ENCODE data around the gene ALDH4A1.
A peak's percentile ranks its signal among the peaks of the same experiment; 100 is the strongest.
"Not testable (repeated sequence)": the region's sequence is repeated elsewhere in the genome, so short reads cannot be mapped to it uniquely, and the experiment has no call there.

Gene ALDH4A1

DNA sequence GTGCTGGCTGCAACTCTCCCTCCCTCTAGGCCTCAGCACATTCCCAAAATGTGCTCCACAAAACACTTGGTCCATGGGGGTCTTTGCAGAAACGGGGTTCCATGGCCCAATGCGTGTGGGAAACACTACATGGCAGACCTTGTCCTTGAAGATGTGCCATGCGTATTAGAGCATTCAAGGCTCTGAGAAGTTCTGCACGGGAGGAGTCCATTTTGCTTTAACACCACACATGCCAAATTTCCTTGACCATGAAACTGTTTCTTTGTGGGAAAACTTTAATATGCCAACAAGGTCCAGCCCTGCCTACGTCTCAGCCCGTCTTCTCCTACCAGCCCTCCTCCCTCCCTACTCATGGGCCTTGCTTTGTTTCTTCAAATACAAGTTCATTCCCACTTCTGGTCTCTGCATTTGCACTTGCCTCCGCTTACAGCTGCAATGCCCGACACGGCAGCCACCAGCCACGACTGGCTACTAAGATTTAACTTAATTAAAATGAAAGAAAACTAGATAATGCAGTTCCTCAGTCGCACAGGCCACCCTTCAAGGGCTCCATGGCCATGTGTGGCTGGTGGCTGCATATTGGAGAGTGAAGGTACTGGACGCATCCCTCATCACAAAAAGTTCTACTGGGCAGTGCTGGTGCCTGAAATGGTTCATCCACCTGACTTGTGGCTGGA, 23.7 kb downstream of the ALDH4A1 start:
- DNase-seq (ENCODE audit: low spot score), result no peak

DNA sequence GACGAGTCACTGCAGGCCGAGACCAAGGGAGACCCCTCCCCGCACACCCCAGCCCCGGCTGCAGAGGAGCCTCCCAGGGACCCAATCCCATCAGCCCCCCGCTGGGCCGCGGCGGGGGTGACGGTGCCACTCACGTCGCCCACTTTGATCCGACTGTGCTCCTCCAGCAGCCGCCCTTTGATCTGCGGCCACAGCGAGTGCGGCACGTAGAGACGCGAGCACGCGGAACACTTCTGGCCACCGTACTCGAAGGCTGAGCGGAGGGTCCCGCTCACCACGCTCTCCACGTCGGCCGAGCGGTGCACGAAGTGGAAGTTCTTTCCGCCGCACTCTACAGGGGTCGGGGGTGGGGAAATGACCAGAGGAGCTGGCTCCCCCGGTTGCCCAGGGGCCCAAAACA, 25.1 kb downstream of the ALDH4A1 start:
- no peak for DNase-seq (ENCODE audit: low spot score)

DNA sequence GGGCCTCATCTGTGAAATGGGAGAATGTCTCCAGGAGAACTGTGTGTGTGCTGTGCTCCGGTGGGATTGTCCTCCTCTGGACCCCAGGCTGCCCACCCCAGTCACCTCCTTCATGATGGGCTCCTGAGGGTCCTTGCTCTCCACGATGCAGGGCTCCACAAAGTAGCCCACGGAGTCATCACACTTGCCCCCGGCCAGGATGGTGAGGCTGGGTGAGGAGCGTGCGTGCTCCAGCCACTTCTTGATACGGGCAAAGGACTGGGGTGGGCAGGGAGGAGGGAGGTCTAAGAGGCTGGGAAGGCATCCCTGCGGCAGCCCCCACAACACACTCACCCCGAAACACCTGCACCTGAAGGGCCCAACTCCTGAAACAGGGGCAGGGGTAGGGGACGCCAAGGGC, 26.1 kb downstream of the ALDH4A1 start:
- DNase-seq (ENCODE audit: low spot score), result no peak

DNA sequence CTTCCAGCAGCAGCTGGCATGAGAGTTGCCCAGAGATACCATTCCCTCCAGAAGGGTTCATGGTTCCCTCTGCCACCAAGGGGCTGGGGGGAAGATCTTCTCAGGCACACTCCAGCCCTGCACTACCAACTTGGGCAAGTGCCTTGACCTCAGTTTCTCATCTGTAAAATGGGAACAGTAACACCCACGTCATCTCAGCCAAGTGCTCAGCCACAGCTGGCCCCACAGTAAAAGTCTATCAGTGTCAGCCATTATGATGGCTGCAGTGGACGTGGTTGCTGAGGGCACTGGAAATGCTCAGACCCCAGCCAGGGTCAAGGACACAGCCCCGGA, 26.6 kb downstream of the ALDH4A1 start:
- no peak for DNase-seq (ENCODE audit: low spot score)

DNA sequence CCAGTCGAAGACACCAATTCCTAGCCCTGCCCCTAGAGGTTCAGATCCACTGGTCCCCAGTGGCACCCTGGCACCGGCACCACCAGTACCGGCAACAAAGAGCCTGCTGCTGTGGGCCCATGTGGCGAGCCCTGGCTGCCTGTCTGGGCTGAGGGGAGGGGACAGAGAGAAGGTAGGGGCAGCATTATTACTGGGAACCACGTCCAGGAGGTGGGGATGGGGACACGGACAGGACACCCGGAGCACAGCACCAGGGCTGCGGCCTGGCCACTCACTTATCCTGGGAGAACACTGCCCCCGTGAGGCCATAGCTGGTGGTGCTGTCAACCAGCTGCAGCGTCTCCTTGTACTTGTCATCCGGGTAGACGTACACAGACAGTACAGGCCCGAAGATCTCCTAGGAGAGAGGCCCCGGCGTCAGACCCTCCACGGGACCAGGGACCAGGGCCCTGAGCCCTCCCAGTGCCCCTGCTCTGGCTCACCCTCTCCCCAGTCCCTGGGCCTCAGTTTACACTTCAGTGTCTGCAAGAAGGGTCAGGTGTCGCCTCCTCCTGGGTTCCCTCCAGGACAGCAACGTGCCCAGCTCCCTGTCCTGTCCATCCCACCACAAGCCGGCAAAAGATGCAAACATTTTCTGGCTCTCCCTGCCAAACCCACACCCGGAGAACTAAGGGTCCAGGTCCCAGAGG, 27.1 kb downstream of the ALDH4A1 start:
- peak; percentile 82 for DNase-seq (ENCODE audit: low spot score)

DNA sequence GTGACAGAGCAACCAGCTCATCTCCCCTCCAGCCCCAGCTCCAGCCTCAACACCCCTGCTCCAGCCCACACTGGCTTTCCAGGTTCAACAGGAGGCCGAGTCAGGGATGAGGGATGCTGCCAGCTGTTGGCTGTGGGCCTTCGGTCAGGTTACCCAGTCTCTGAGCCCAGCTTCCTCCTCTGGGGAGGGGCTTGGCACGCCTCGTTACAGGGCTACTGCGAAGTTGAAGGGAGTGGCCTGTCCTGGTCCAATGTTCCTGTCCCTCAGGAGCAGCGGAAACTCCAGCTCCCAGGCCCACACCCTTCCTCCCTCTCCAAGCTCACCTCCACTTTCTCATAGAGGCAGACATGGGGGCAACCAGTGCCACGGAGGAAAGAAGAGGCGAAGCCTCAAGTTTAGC, 27.8 kb downstream of the ALDH4A1 start:
- DNase-seq (ENCODE audit: low spot score), result no peak

DNA sequence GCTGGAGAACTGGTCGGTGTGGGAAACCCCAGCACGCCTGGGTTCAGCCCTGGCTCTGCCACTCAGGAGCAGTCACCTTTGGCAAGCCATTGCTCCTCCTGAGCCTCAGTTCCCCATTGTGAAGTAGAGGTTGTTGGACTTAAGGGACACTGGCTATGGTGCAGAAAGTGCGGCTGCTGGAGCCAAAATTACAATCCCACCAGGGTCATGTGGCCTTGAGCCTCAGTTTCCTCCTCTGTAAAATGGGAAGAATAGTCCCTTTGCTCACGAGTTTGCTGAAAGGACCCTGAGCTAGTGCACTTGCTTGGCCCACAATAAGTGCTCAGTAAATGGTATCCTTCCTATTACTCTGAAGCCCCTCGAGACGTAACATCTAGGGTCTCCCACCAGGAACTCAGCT, 28.3 kb downstream of the ALDH4A1 start:
- DNase-seq (ENCODE audit: low spot score), result no peak

DNA sequence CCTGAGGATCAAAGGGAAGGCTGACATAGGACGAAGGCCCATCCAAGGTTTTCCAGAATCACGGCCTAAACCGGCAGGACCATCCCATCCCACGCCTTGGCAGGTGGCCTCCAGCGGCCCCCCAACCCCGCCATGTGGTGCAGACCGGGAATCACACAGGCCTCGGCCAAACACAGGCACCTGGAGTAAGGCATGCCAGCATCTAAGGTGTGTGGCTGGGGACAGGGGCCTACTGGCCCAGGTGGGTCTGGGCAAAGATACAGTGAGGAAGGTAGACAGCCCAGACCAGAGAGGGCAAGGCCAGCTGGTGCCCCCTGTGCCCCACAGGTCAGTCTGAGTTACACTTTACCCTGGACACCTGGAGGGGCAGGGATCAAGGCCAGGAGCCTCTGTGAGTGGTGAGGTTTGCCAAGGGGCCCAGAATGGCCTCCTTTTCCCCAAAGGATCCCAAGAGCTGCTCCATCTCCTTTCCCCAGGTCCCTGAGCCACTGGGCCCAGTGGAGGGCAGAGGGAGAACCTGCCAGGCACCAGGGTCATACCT, 30.2 kb downstream of the ALDH4A1 start:
- DNase-seq (ENCODE audit: low spot score), result no peak

DNA sequence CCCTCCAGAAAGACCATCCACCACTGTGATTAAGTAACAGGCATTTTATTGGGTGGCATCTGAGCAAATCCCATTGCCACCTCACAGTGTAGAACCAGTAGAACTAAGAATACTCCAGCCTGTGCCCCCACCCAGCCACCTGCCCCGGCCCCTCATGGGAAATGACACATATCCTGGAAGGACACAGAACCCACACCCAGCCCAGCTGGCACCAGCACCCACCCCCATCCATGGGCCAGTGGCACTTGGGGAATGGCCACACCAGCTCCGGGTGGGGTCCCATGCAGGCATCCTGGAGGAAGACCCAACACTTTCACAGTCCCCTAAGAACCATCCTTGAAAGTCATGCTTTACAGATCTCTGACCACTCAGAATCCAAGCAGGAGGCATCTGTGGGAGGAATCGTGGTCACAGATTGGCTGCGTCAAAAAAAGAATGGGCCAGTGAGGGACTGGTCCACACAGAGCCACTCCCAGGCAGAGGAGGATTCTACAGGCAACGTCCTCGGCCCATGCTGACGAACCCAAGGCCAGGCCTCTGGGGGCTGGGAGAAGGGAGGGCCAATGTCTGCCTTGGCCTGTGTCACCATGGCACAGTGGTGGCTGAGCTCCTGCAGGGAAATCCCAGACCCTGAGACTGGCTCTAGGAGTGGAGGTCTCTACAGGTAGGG, 30.8 kb downstream of the ALDH4A1 start:
- DNase-seq (ENCODE audit: low spot score), result no peak

DNA sequence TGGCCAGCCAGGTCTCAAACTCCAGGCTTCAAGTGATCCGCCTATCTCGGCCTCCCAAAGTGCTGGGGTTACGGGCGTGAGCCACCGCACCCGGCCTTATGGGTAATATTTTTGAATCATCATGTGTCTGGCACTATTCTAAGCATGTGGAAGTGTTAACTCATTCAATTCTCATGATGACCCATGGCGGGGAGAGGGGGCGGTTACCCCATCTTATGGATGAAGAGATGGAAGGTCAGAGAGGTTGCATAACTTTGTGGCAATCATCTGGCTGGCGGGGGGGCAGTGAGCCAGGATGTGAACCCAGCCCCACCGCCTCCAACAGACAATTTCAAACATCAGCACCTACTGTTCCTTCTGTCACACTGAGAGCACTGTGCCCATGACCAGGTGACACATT, 31.4 kb downstream of the ALDH4A1 start:
- no peak for DNase-seq (ENCODE audit: low spot score)

DNA sequence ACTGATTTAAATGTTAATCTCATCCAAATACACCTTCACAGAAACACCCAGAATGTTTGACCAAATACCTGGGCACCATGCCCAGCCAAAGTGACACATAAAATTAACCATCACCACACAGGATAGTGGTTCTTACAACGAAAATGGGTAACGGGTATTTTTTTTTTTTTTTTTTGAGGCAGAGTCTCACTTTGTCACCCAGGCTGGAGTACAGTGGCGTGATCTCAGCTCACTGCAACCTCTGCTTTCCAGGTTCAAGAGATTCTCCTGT, 31.8 kb downstream of the ALDH4A1 start:
- not testable (repeated sequence) for DNase-seq (ENCODE audit: low spot score)

DNA sequence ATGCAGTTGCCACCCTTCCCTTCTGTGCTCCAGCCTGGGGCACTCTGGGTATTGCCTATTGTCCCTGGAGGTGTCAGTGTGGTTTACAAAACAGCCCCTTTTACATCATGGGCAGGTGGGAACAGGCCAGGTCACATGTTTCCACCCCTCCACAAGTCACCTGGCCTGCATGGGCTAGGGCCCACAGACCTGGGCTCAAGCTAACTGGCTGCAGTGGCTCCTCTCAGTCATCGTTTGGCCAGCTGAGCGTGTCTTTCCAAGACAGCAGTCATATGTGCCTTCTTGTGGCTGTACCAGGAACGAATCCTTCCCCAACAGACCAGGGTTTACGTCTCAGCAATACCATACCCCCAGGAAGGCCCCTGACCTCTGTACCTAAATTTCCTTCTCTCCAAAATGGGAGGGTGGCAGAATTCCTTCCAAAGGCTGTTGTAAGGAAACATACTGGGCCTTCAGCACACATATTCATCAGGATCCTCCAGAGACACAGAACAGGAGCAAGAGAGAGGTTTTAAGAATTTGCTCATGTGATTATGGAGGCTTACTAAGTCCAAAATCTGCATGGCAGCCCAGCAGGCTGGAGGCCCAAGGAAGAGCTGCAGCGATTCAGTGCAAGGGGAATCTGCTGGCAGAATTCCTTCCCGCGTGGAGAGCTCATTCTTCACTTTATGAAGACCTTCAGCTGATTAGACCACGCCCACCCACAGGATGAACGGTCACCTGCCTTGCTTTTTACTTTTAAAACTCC, 32.3 kb downstream of the ALDH4A1 start:
- no peak for DNase-seq (ENCODE audit: low spot score)

DNA sequence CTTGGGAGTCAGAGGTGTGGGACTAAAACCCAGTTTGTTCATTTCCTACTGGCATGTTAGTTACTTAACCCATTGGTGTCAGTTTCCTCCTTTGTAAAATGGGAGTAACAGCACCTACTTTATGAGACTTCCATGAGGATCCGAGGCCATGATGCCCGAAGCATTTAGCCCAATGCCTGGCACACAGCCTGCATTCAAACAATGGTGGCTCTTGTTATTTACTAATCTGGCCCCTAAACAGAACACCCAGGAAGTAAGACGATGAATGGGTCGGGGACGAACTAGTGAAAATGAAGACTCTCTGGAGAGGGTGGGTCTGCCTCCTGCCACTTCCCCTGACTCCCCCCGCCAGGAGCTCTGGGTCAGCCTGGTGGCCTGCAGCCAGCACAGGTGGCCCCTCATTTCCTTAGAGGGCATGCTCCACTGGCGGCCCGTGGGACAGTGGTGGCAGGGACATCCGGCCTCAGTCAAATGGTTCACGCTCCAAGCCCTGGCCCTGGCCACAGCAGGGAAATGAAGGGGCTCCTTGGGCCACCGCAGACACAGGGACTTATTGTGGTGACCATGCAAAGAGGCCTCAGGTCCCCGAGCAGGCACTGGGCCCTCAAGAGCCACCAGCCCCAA, 33.4 kb downstream of the ALDH4A1 start:
- no peak for DNase-seq (ENCODE audit: low spot score)

DNA sequence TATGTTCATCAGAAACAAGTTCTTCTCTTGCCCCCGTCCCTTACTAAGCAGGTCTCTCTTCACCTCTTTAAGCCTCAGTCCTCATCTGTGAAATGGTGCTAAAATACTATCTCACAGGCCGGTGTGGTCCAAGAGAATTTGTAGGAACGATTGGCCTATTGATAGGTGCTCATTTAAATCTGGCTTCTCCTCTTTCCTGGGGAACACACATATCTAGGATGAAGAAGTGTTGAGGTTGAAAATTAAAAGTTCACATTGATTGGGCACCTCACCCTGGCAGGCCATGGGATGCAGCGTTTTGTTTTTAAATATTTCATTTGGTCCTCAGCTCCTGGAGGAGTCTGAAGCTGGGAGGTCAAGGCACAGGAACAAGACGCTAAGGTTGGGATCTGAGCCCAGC, 34.0 kb downstream of the ALDH4A1 start:
- DNase-seq (ENCODE audit: low spot score), result no peak

DNA sequence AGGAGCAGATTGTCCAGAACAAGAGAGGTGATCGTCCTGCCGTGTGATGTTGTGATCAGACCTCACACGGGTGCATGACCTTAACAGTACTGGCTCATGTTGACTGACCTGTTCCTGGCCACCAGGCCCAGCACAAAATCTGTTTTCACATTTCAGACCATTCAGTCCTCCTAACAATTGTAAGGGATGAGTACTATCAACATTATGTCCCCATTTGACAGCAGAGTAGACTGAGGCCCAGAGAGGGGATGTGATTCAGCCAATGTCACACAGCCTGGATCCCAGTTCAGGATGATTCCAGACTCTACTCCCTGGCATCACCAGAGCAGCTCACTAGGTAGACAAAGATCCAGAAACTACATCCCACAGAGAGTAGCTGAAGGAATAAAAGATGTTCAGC, 35.5 kb downstream of the ALDH4A1 start:
- no peak for DNase-seq (ENCODE audit: low spot score)

DNA sequence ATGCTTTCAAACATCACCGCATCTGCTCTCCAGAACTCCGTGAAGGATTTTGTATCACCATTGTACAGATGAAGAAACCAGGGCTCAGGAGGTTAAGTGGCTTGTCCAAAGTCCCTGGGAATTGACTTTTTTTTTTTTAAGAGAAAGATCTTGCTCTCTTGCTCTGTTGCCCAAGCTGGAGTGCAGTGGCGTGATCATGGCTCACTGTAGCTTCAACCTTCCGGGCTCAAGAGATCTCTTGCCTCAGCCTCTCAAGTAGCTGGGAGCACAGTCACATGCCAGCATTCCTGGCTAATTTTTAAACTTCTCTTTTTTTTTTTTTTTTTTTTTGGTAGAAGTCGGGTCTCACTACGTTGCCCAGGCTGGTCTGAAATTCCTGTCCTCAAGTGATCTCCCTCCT, 36.0 kb downstream of the ALDH4A1 start:
- no peak for DNase-seq (ENCODE audit: low spot score)

DNA sequence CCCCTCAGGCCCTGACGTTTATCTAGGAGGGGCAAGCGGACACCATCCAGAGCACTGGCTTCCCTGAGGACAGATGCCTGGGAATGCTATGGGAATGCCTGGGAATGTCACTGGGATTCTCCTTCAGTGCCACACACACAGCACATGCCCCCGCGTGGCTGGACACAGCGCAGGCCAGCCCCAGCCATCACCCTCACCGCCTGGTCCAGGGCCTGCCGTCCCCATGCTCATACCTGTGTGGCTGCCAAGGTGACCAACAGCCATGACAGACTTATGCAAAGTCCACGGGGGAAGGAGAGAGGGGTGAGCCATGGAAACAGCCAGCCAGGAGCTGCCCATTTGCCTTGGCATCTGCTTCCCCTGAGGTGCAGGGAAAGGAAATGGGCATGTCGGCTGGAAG, 37.2 kb downstream of the ALDH4A1 start:
- DNase-seq (ENCODE audit: low spot score), result no peak

DNA sequence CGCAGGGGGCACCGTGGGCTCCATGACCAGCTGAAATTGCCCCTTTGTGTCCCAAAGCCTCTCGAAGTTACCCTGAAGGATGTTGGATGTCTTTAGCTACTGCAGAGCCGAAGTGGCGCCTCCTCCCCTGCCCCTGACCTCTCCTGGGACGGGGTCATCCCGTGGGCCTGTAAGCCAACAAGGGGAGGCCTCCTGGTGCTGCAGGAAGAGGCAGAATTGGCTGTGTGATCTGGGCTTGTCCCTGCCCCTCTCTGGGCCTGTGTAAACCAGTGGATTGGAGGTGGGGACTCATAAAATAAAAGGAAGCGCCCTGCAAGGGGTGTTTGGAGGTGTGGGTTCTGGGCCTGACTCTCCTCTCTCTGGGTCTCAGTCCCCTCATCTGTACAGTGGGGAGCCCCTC, 40.8 kb downstream of the ALDH4A1 start:
- DNase-seq (ENCODE audit: low spot score), result no peak

DNA sequence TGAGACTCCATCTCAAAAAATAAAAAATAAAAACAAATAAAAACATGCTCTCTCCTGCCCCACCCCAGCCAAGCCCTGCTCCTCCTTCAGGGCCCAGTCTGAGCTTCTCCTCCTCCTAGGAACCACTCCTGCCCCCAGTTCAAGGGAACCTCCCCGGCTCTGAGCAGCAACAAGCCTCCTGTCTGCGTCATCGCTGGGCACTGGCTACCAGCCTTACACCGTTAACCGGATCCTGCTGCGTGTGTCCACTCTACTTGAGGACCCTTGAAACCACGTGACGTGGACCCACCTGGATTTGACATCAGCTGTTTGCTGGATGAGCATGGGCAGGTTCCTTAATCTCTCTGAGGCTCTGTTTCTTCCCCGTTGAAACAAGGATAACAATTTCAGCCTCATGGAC, 41.3 kb downstream of the ALDH4A1 start:
- DNase-seq (ENCODE audit: low spot score), result no peak

DNA sequence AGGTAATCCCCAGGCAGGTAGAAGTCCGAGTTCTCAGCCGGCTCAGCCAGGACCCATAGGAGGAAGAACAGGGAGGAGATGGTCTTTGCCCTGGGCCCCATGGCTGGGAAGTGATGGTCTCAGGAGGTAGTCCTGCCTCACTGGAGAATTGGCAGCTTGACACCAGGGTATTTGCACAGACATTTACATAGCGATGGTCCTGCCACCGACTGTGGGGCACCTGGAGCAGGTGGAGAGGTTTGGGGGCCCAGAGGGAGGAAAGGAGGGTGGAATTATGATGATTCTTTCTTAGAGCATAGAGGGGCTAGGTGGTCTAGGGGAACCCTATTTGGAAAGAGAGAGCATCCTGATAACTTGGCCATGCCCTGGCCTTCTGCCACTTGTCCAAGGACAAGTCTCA, 42.8 kb downstream of the ALDH4A1 start, which contains the start of gene TAS1R2:
Gene TAS1R2 (minus strand): TSS at position 101 of the 400 bp plus-strand sequence. CDS start 0 bp downstream, at position 101.
- no peak for DNase-seq (ENCODE audit: low spot score)

DNA sequence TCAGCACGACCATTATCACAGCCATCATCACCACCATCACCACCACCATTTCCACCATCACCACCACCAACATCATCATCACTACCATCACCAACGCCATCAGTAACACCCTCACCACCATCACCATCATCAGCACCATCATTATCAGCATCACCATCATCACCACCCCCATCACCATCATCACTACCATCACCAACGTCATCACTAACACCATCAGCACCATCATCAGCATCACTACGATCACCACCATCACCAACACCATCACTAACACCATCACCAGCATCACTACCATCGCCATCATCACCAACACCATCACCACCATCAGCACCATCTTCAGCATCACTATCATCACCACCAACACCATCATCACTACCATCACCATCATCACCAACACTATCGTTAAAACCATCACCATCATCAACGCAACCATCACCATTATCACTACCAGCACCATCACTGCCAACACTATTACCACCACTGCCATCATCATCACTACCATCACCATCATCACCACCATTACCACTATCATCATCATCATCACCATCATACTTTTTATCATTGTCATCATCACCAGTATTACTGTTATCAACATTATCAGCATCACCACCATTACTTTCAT, 44.2 kb downstream of the ALDH4A1 start:
- DNase-seq (ENCODE audit: low spot score), result no peak

DNA sequence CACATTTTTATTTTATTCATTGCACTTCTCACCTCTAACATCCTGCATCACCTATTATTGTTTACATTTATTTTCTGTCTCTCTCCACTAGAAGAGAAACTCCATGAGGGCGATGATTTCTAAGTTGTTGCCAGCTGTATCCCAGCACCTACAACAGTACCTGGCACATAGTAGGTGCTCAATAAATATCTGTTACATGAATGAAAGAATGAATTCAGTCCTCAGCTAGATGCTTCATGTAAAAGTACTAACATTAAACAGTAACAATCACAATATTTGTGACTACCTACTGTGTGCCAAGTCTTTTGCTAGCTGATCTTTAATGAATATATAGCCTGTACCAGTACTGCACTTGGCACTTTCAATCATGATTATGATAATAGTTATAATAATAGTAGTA, 45.9 kb downstream of the ALDH4A1 start:
- DNase-seq (ENCODE audit: low spot score), result no peak

All from RKO (cell line).